Stimulated activated CD4-positive, alpha-beta T cell treated with anti-CD3 and anti-CD28 coated beads, Interleukin-1b, Interleukin-23, amount 100 ng/mL, for 1 hour (primary cell): ENCODE results near the gene AK1.
A peak's percentile ranks its signal among the peaks of the same experiment; 100 is the strongest.
"Not testable (repeated sequence)": the region's sequence is repeated elsewhere in the genome, so short reads cannot be mapped to it uniquely, and the experiment has no call there.

ENCODE experiments used
- DNase-seq, 2 donors: peaks; one replicate each; pipeline ENCODE4 v3.0.0-alpha.2; 2020; ENCODE audit warnings: low read depth in 2 of 2

AK1 gene

GRCh38 chr9:127884976-127885490 is 7.6 kb upstream of the AK1 start:
- DNase-seq = no peak

- no peak for DNase-seq
Measured at GRCh38 chr9:127884427-127884911, 7.0 kb upstream of the AK1 start.

GRCh38 chr9:127883959-127884358 is 6.5 kb upstream of the AK1 start:
- no peak for DNase-seq

- DNase-seq = not testable (repeated sequence)
Measured at GRCh38 chr9:127881715-127882114, 4.2 kb upstream of the AK1 start.

GRCh38 chr9:127880143-127880542 is 2.7 kb upstream of the AK1 start:
- no peak for DNase-seq

GRCh38 chr9:127878652-127879390 is 1.3 kb upstream of the AK1 start:
- DNase-seq = no peak

- DNase-seq = no peak
Measured at GRCh38 chr9:127878001-127878651, 651 bp upstream of the AK1 start.

GRCh38 chr9:127876764-127877562 is 512 bp downstream of the AK1 start:
- DNase-seq = no peak

- no peak for DNase-seq
Measured at GRCh38 chr9:127876026-127876763, 1.3 kb downstream of the AK1 start.

GRCh38 chr9:127875306-127875966 is 2.0 kb downstream of the AK1 start:
- no peak for DNase-seq

- DNase-seq = no peak
Measured at GRCh38 chr9:127874301-127875221, 2.9 kb downstream of the AK1 start.

GRCh38 chr9:127873886-127874285 is 3.6 kb downstream of the AK1 start:
- no peak for DNase-seq

- no peak for DNase-seq
Measured at GRCh38 chr9:127873223-127873691, 4.2 kb downstream of the AK1 start.

GRCh38 chr9:127872369-127873222 is 4.9 kb downstream of the AK1 start:
- DNase-seq = no peak

GRCh38 chr9:127871531-127871930 is 5.9 kb downstream of the AK1 start:
- DNase-seq = no peak

- no peak for DNase-seq
Measured at GRCh38 chr9:127870887-127871286, 6.6 kb downstream of the AK1 start.

- not testable (repeated sequence) for DNase-seq
Measured at GRCh38 chr9:127870153-127870491, 7.4 kb downstream of the AK1 start.

- DNase-seq = peak; percentile 46 to 69
Measured at GRCh38 chr9:127869310-127870152, 7.9 kb downstream of the AK1 start.
